AG04449 (cell line): ENCODE results near the gene BMPR1B.
A peak's percentile ranks its signal among the peaks of the same experiment; 100 is the strongest.
"Not testable (repeated sequence)": the region's sequence is repeated elsewhere in the genome, so short reads cannot be mapped to it uniquely, and the experiment has no call there.

Experiments
- CTCF ChIA-PET: fragments of 350-600 bp; formaldehyde crosslinking; extraction: SDS; loops from one replicate; lab custom pipeline; 2021; ENCODE audit warnings: antibody characterized with exemption; lab: Yijun Ruan, JAX
- POLR2A ChIA-PET: fragments of 400-600, 350-600 bp; formaldehyde crosslinking; extraction: SDS; loops from one replicate; lab custom pipeline; 2020; ENCODE audit warnings: antibody characterized with exemption, inconsistent platforms; lab: Yijun Ruan, JAX
- DNase-seq: peaks from one replicate; pipeline ENCODE4 v3.0.0-alpha.2; 2010; ENCODE audit warnings: low read depth, low spot score
- H3K4me3 ChIP-seq: 2 replicates; pipeline ENCODE4 v1.5.1; 2011; ENCODE audit warnings: low read depth, mild to moderate bottlenecking, control low read depth, low read length
- CTCF ChIP-seq: IDR thresholded peaks from one replicate; pipeline ENCODE4 v1.5.1; 2011; ENCODE audit warnings: mild to moderate bottlenecking, moderate library complexity, low read length, control low read depth, inconsistent platforms; ENCODE audit not compliant: insufficient read depth; ENCODE audit errors: missing control alignments

The BMPR1B gene

DNA sequence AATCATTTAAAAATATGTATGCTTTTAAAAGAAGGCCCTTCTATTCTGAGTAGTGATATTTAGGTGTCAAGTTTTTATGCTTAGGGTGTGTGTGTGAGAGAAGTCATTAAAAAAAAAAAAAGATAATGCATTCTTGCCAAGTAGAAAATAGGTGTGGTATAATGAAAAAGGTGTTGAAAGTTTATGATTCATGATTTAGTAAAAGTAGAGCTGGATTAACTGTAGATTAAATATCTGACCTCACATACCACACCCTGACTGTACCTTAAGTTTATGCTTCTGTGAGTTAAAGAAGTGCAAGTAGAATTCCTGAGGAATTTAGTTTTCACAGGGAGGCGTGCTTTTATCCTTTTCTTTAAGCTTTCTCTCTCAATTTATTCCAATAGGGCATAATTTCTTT lies 71.1 kb downstream of the BMPR1B start:
- H3K4me3 ChIP-seq = no peak overlapping the region

DNA sequence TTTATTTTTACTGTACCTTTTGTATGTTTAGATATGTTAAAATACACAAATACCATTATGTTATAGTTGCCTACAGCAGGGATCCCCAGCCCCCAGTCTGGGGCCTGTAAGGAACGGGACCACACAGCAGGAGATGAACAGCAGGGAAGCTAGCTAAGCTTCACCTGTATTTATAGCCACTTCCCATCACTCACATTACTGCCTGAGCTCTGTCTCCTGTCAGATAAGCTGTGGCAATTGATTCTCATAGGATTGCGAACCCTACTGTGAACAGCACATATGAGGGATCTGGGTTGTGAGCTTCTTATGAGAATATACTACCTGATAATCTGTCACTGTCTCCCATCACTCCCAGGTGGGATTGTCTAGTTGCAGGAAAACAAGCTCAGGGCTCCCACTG lies 73.9 kb downstream of the BMPR1B start:
- ChIA-PET CTCF (interaction anchor here (0.6 kb wide), 1 partner anchor 350 kb away, joined by 3 read pairs; no protein-coding TSS in a partner anchor), POLR2A (no interaction called here)
- TF ChIP-seq CTCF = no peak
- DNase-seq = no peak
- no peak overlapping the region for H3K4me3 ChIP-seq

More for the DNA sequence above, 71.1 kb downstream of the BMPR1B start:
- TF ChIP-seq CTCF = no peak
- ChIA-PET POLR2A (no interaction called here), CTCF (no interaction called here)
- no peak for DNase-seq

DNA sequence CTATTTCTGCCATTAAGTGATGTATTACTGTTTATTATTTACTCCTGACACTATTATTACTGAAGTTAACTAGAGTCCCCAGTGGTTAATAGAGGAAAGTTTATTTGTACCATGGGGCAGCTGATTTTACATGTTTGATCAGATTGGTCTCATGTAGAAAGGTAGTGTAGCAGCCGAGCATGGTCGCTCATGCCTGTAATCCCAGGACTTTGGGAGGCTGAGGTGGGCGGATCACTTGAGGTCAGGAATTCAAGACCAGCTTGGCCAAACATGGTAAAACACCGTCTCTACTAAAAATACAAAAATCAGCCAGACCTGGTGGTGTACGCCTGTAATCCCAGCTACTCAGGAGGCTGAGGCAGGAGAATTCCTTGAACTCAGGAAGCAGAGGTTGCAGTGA lies 74.6 kb downstream of the BMPR1B start:
- POLR2A ChIA-PET, DNase-seq, H3K4me3 ChIP-seq, CTCF ChIA-PET: not testable (repeated sequence)

DNA sequence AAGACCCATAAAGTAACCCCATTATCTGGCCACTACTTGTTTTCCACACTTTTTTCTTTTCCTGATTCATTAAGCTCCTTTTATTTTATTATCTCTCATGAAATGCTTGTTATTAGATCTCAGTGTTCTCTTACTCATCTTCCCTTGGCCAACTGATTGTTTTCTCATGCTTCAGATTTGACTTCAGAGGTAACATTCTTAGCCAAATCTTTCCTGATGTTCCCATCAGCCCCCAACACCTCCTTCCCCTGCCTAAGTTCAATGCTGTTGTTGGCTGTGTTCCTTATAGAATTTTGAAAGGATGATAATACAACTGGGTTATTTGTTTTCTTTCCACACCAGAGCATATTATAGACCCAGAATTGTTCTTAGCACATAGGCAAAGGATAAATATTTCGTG lies 75.6 kb downstream of the BMPR1B start:
- CTCF ChIA-PET = no interaction called here
- DNase-seq = peak; percentile 2
- TF ChIP-seq CTCF = no peak
- POLR2A ChIA-PET = no interaction called here
- H3K4me3 ChIP-seq = no peak overlapping the region

GRCh38 chr4:94834501-94834900 lies 76.7 kb downstream of the BMPR1B start:
- CTCF ChIA-PET = no interaction called here
- POLR2A ChIA-PET = no interaction called here
- no peak for DNase-seq
- H3K4me3 ChIP-seq = no peak overlapping the region
- TF ChIP-seq CTCF = no peak

- POLR2A ChIA-PET, H3K4me3 ChIP-seq, CTCF ChIA-PET: not testable (repeated sequence)
Observed at GRCh38 chr4:94841166-94841863, 83.6 kb downstream of the BMPR1B start.

GRCh38 chr4:94841864-94842221 lies 84.1 kb downstream of the BMPR1B start:
- H3K4me3 ChIP-seq = no peak overlapping the region
- TF ChIP-seq CTCF = no peak
- no peak for DNase-seq
- CTCF ChIA-PET = no interaction called here
- POLR2A ChIA-PET = no interaction called here

More at GRCh38 chr4:94841166-94841863, 83.6 kb downstream of the BMPR1B start:
- not testable (repeated sequence) for DNase-seq
